GM12878 (cell line): Measurements from ENCODE around the gene BORCS8. TPM values are rescaled to one million over a fixed set of nuclear protein-coding genes. Genes with fewer than 3 reads are reported as not detected.

Source experiments
- ATAC-seq: fragments of 200-7000 bp; cut with Tn5 transposase; 3 replicates; pipeline ENCODE4 v1.9.1; 2020; ENCODE audit warnings: mild to moderate bottlenecking, moderate library complexity
- BruUV-seq: library from RNA; stranded (reverse); fragments of 400-500 nt; replicated peaks from 2 replicates; lab custom pipeline; 2021; lab: Mats Ljungman, UMichigan
- CTCF ChIA-PET: fragments of 300-600 bp; sonication (Branson Sonifier 250); formaldehyde crosslinking; extraction: SDS; loops from one replicate; lab custom pipeline; 2021; ENCODE audit warnings: inconsistent platforms; lab: Yijun Ruan, JAX
- POLR2A ChIA-PET: fragments of 350-600 bp; formaldehyde crosslinking; extraction: SDS; loops from one replicate; lab custom pipeline; 2021; ENCODE audit warnings: inconsistent platforms; lab: Charles Lee
- RAD21 ChIA-PET: fragments of 300-600 bp; sonication (Branson Sonifier 250); formaldehyde crosslinking; loops from one replicate; lab custom pipeline; 2023; ENCODE audit warnings: antibody characterized with exemption; ENCODE audit not compliant: unreplicated experiment; lab: Charles Lee
- SMC1A ChIA-PET: fragments of 300-600 bp; sonication (Branson Sonifier 250); formaldehyde crosslinking; loops from one replicate; lab custom pipeline; 2023; ENCODE audit not compliant: unreplicated experiment, uncharacterized antibody; lab: Charles Lee
- DNase-seq: peaks from one replicate; pipeline ENCODE4 v3.0.0-alpha.2; 2011; ENCODE audit warnings: low read depth, low spot score
- FAIRE-seq: peaks from 3 replicates; lab custom pipeline; 2011; peaks lifted over from hg19 to GRCh38; lab: Jason Lieb, UNC
- H2AFZ ChIP-seq: 2 replicates; pipeline ENCODE4 v1.6.0; 2011; ENCODE audit warnings: low read depth, low read length, control low read depth; ENCODE audit not compliant: control insufficient read depth
- H3K27ac ChIP-seq: 2 replicates; pipeline ENCODE4 v1.5.1; 2011; ENCODE audit warnings: control low read depth; ENCODE audit not compliant: control insufficient read depth, insufficient read depth
- H3K27me3 ChIP-seq, 2 experiments: replicated peaks in 1 of 2; 2 replicates each; pipeline versions ENCODE4 v1.6.0 to v1.6.1; 2011; ENCODE audit warnings: low read length in 1 of 2; ENCODE audit not compliant: control insufficient read depth in 2 of 2, insufficient read depth in 2 of 2
- H3K36me3 ChIP-seq, 2 experiments: 2 replicates each; pipeline ENCODE4 v1.5.1; 2011; ENCODE audit warnings: low read length in 1 of 2; ENCODE audit not compliant: control insufficient read depth in 2 of 2, insufficient read depth in 2 of 2
- H3K4me1 ChIP-seq: 2 replicates; pipeline ENCODE4 v1.6.1; 2011; ENCODE audit warnings: mild to moderate bottlenecking, low read length, moderate library complexity, mixed read lengths; ENCODE audit not compliant: control insufficient read depth, insufficient read depth
- H3K4me2 ChIP-seq: 2 replicates; pipeline ENCODE4 v1.6.0; 2011; ENCODE audit warnings: control low read depth; ENCODE audit not compliant: control insufficient read depth, insufficient read depth
- H3K4me3 ChIP-seq: fragments of 200-600 bp; sonication (generic); 2 replicates; pipeline ENCODE4 v1.5.1; 2016
- H3K79me2 ChIP-seq: 2 replicates; pipeline ENCODE4 v1.6.0; 2011; ENCODE audit warnings: low read length; ENCODE audit not compliant: control insufficient read depth, insufficient read depth
- H3K9ac ChIP-seq: 2 replicates; pipeline ENCODE4 v1.8.0; 2011; ENCODE audit warnings: low read length, control low read depth, mixed read lengths; ENCODE audit not compliant: control insufficient read depth, insufficient read depth
- H3K9me3 ChIP-seq: replicated peaks from 3 replicates; pipeline ENCODE4 v1.5.1; 2011; ENCODE audit warnings: mild to moderate bottlenecking, low read length; ENCODE audit not compliant: control insufficient read depth, insufficient read depth
- H4K20me1 ChIP-seq: 2 replicates; pipeline ENCODE4 v1.6.0; 2011; ENCODE audit not compliant: control insufficient read depth, insufficient read depth
- HDAC6 ChIP-seq: fragments of 200-600 bp; sonication (generic); IDR thresholded peaks from one replicate; pipeline ENCODE4 v1.8.0; 2017; ENCODE audit warnings: antibody characterized with exemption; ENCODE audit not compliant: unreplicated experiment
- SMAD5 ChIP-seq: IDR thresholded peaks from 2 replicates; pipeline ENCODE4 v1.6.1; 2016; ENCODE audit warnings: antibody characterized with exemption, low read depth
- TCF12 ChIP-seq: IDR thresholded peaks from 2 replicates; pipeline ENCODE4 v1.6.1; 2011; ENCODE audit warnings: low read depth, mild to moderate bottlenecking, low read length
- WRNIP1 ChIP-seq: IDR thresholded peaks from 2 replicates; pipeline ENCODE4 v1.6.1; 2011; ENCODE audit warnings: low read depth, low read length, improper control_type of control experiment, borderline replicate concordance
- ZNF207 ChIP-seq: fragments of 450-650 bp; IDR thresholded peaks from 2 replicates; pipeline ENCODE4 v1.6.1; 2014; ENCODE audit warnings: antibody characterized with exemption, mild to moderate bottlenecking, borderline replicate concordance
- ZNF384 ChIP-seq: IDR thresholded peaks from 2 replicates; pipeline ENCODE4 v1.6.1; 2012; ENCODE audit warnings: low read depth, mild to moderate bottlenecking, low read length, improper control_type of control experiment, borderline replicate concordance
- WGBS: methylation state at CpG from one replicate; pipeline ENCODE4 v1.1.6; 2016; ENCODE audit warnings: low lambda C conversion rate; ENCODE audit not compliant: insufficient replicate concordance, insufficient coverage; ENCODE audit errors: missing lambda C conversion rate; 5-methylcytosine and 5-hydroxymethylcytosine counted together
- in situ Hi-C: fragments of 300-500 bp; cut with MboI; formaldehyde crosslinking; loops from 9 replicates; pipeline ENCODE4 v1.14.3; 2018; ENCODE audit warnings: mixed read lengths
- intact Hi-C: fragments of 100-400 bp; cut with micrococcal nuclease; formaldehyde crosslinking; loops from one replicate; pipeline ENCODE4 v1.14.2; 2022; ENCODE audit not compliant: unreplicated experiment
- polyA plus RNA-seq, 11 experiments: library from polyadenylated mRNA; depleted of rRNA in 4 of 11; unstranded in 6 of 11; stranded (reverse) in 5 of 11; fragments of >200 nt; fragmentation: Nextera tagmentation in 4 of 11; fragmentation: Illumina TruSeq in 1 of 11; extraction: Ambion mirVana in 4 of 11; extraction: Trizol in 1 of 11; gene quantifications; 1 replicate in 1 of 11; 2 replicates in 10 of 11; pipeline versions ENCODE4 v1.2.1 to v1.2.3, GENCODE V29; 2011 to 2016; ENCODE audit warnings: inconsistent platforms in 2 of 11, missing spikeins in 2 of 11, low read depth in 1 of 11
- total RNA-seq, 4 experiments: library from RNA; depleted of rRNA in 3 of 4; stranded (reverse); fragments of >200 nt in 3 of 4; fragmentation: Illumina TruSeq in 1 of 4; extraction: Trizol in 1 of 4; gene quantifications; 2 replicates each; pipeline versions ENCODE4 v1.2.1 to v1.2.3, GENCODE V29; 2013 to 2021
- TF ChIP-seq, protein P1 (sequence below): fragments of 450-650 bp; formaldehyde crosslinking; IDR thresholded peaks from 2 replicates; pipeline ENCODE4 v1.5.0; 2022; ENCODE audit warnings: mild to moderate bottlenecking, missing genetic modification characterization
- TF ChIP-seq, protein P2 (sequence below): fragments of 450-650 bp; IDR thresholded peaks from 2 replicates; pipeline ENCODE4 v1.6.1; 2016; ENCODE audit warnings: mild to moderate bottlenecking
- TF ChIP-seq, protein P3 (sequence below): fragments of 450-650 bp; formaldehyde crosslinking; IDR thresholded peaks from 2 replicates; pipeline ENCODE4 v1.4.0; 2020; ENCODE audit warnings: mild to moderate bottlenecking, moderate library complexity

The BORCS8 gene
- total and polyA plus RNA-seq, 10 of the 15 experiments (the other 5 are each of a cell fraction or from before 2014, with no cell fraction given) = 3.7 to 40.3 (median 23.4) TPM

DNA sequence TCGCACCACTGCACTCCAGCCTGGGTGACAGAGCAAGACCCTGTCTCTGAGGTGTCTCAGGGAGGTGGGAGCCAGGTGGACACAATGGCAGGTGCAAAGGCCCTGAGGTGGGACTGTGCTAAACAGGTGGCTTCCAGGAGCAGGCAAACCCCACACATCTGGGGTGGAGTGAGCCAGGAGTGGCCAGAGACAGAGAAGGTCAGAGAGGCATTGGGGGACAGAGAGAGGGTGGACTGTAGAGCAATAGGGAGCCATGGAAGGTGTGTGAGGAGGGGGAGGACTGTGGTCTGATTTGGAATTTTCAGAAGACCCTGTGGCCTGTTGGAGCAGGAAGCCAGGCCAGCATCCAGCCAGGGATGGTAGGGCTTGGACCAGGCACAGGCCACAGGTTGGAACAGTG lies 26.6 kb downstream of the BORCS8 start:
- Histone ChIP-seq H3K4me3 (no peak overlapping the region), H3K79me2 (peaks cover 10% of the 10 kb centered on the region), H2AFZ (no peak overlapping the region), H3K36me3 (no peaks in the 10 kb centered on the region; a peak in 1 of 4 replicates), H3K27me3 (no peaks in the 10 kb centered on the region), H3K4me1 (peaks cover 21% of the 10 kb centered on the region), H3K27ac (no peak overlapping the region), H3K4me2 (no peak overlapping the region), H4K20me1 (no peaks in the 10 kb centered on the region), H3K9me3 (no peaks in the 10 kb centered on the region), H3K9ac (no peak overlapping the region)
- ATAC-seq (no peak), FAIRE-seq (no peak), DNase-seq (no peak)
- BruUV-seq = no TSS peak
- WGBS = 100% methylated on average over 1 of the region's 1 CpG
- ChIA-PET POLR2A (no interaction called here), CTCF (interaction anchor here (2.1 kb wide), 1 partner anchor 19 kb away, joined by 5 read pairs; no protein-coding TSS in a partner anchor), RAD21 (no interaction called here), SMC1A (no interaction called here)
- intact Hi-C loops = no loop called here
- in situ Hi-C loops = no loop called here
- TF ChIP-seq, protein P1, sequence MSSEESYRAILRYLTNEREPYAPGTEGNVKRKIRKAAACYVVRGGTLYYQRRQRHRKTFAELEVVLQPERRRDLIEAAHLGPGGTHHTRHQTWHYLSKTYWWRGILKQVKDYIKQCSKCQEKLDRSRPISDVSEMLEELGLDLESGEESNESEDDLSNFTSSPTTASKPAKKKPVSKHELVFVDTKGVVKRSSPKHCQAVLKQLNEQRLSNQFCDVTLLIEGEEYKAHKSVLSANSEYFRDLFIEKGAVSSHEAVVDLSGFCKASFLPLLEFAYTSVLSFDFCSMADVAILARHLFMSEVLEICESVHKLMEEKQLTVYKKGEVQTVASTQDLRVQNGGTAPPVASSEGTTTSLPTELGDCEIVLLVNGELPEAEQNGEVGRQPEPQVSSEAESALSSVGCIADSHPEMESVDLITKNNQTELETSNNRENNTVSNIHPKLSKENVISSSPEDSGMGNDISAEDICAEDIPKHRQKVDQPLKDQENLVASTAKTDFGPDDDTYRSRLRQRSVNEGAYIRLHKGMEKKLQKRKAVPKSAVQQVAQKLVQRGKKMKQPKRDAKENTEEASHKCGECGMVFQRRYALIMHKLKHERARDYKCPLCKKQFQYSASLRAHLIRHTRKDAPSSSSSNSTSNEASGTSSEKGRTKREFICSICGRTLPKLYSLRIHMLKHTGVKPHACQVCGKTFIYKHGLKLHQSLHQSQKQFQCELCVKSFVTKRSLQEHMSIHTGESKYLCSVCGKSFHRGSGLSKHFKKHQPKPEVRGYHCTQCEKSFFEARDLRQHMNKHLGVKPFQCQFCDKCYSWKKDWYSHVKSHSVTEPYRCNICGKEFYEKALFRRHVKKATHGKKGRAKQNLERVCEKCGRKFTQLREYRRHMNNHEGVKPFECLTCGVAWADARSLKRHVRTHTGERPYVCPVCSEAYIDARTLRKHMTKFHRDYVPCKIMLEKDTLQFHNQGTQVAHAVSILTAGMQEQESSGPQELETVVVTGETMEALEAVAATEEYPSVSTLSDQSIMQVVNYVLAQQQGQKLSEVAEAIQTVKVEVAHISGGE = no peak
- TF ChIP-seq SMAD5 (no peak), TCF12 (no peak), ZNF384 (no peak), ZNF207 (no peak), HDAC6 (no peak), WRNIP1 (no peak)
- TF ChIP-seq, protein P2, sequence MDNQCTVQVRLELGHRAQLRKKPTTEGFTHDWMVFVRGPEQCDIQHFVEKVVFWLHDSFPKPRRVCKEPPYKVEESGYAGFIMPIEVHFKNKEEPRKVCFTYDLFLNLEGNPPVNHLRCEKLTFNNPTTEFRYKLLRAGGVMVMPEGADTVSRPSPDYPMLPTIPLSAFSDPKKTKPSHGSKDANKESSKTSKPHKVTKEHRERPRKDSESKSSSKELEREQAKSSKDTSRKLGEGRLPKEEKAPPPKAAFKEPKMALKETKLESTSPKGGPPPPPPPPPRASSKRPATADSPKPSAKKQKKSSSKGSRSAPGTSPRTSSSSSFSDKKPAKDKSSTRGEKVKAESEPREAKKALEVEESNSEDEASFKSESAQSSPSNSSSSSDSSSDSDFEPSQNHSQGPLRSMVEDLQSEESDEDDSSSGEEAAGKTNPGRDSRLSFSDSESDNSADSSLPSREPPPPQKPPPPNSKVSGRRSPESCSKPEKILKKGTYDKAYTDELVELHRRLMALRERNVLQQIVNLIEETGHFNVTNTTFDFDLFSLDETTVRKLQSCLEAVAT = no peak
- TF ChIP-seq, protein P3, sequence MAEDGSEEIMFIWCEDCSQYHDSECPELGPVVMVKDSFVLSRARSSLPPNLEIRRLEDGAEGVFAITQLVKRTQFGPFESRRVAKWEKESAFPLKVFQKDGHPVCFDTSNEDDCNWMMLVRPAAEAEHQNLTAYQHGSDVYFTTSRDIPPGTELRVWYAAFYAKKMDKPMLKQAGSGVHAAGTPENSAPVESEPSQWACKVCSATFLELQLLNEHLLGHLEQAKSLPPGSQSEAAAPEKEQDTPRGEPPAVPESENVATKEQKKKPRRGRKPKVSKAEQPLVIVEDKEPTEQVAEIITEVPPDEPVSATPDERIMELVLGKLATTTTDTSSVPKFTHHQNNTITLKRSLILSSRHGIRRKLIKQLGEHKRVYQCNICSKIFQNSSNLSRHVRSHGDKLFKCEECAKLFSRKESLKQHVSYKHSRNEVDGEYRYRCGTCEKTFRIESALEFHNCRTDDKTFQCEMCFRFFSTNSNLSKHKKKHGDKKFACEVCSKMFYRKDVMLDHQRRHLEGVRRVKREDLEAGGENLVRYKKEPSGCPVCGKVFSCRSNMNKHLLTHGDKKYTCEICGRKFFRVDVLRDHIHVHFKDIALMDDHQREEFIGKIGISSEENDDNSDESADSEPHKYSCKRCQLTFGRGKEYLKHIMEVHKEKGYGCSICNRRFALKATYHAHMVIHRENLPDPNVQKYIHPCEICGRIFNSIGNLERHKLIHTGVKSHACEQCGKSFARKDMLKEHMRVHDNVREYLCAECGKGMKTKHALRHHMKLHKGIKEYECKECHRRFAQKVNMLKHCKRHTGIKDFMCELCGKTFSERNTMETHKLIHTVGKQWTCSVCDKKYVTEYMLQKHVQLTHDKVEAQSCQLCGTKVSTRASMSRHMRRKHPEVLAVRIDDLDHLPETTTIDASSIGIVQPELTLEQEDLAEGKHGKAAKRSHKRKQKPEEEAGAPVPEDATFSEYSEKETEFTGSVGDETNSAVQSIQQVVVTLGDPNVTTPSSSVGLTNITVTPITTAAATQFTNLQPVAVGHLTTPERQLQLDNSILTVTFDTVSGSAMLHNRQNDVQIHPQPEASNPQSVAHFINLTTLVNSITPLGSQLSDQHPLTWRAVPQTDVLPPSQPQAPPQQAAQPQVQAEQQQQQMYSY (CRISPR knock-in tag) = no peak
